ENCODE measurements around the gene GPC3. TPM values are rescaled to one million over a fixed set of nuclear protein-coding genes. Genes with fewer than 3 reads are reported as not detected.
"Not testable (repeated sequence)": the region's sequence is repeated elsewhere in the genome, so short reads cannot be mapped to it uniquely, and the experiment has no call there.

Gene GPC3
- total RNA-seq, 4 donors from 2014 or later, result 0.82 to 4.9 (median 1.8) TPM

GRCh38 chrX:133897593-133898163, 87.7 kb downstream of the GPC3 start:
- Histone ChIP-seq H3K27me3 (no peaks in the 10 kb centered on the region), H3K4me3 (no peak overlapping the region), H3K36me3 (no peaks in the 10 kb centered on the region), H3K9me3 (no peaks in the 10 kb centered on the region), H3K27ac (no peak overlapping the region), H3K4me1 (no peaks in the 10 kb centered on the region)
- TF ChIP-seq POLR2AphosphoS5 (IDR thresholded peaks at IDR 0.05) (no peak), EP300 (IDR thresholded peaks at IDR 0.05; ENCODE audit: low read depth) (no peak), POLR2A (IDR thresholded peaks at IDR 0.05) (no peak), CTCF (IDR thresholded peaks at IDR 0.05) (no peak)
- in situ Hi-C loops (cut with MboI; ENCODE audit: low pct_ligation_motif_present in 1 of 4, low pct_unique_long_range_greater_than_20kb in 1 of 4, low sequenced_read_pairs in 3 of 4), result no loop called here
- WGBS, 2 donors (ENCODE audit: low coverage in 1 of 2), result 69 to 80% methylated on average over 1 to 4 of the region's 4 CpGs
- DNase-seq, result no peak
- intact Hi-C loops (cut with DNase I; ENCODE audit: low total_unique reads), result no loop called here

- Histone ChIP-seq H3K27ac (no peak overlapping the region), H3K27me3 (no peaks in the 10 kb centered on the region), H3K4me3 (no peak overlapping the region), H3K36me3 (no peaks in the 10 kb centered on the region), H3K4me1 (no peaks in the 10 kb centered on the region), H3K9me3 (no peaks in the 10 kb centered on the region)
- TF ChIP-seq POLR2A (IDR thresholded peaks at IDR 0.05) (no peak), CTCF (IDR thresholded peaks at IDR 0.05) (no peak), EP300 (IDR thresholded peaks at IDR 0.05; ENCODE audit: low read depth) (no peak), POLR2AphosphoS5 (IDR thresholded peaks at IDR 0.05) (no peak)
- intact Hi-C loops (cut with DNase I; ENCODE audit: low total_unique reads), result loop anchor here (5.0 kb wide), 1 partner anchor 840 kb away; no protein-coding TSS in a partner anchor
- WGBS, 2 donors (ENCODE audit: low coverage in 1 of 2), result 66% methylated on average over 2 of the region's 2 CpGs; no CpG with 5 or more reads in 1 of the 2 donors
- no peak for DNase-seq
- in situ Hi-C loops (cut with MboI; ENCODE audit: low pct_ligation_motif_present in 1 of 4, low pct_unique_long_range_greater_than_20kb in 1 of 4, low sequenced_read_pairs in 3 of 4), result no loop called here
Measured at GRCh38 chrX:133892337-133892736, 93.1 kb downstream of the GPC3 start.

- Histone ChIP-seq H3K4me1 (no peaks in the 10 kb centered on the region), H3K4me3 (no peak overlapping the region), H3K27me3 (no peaks in the 10 kb centered on the region), H3K36me3 (no peaks in the 10 kb centered on the region), H3K27ac (no peak overlapping the region), H3K9me3 (no peaks in the 10 kb centered on the region)
- no peak for DNase-seq
- intact Hi-C loops (cut with DNase I; ENCODE audit: low total_unique reads) (no loop called here), in situ Hi-C loops (cut with MboI; ENCODE audit: low pct_ligation_motif_present in 1 of 4, low pct_unique_long_range_greater_than_20kb in 1 of 4, low sequenced_read_pairs in 3 of 4) (no loop called here)
- TF ChIP-seq EP300 (IDR thresholded peaks at IDR 0.05; ENCODE audit: low read depth) (no peak), POLR2A (IDR thresholded peaks at IDR 0.05) (no peak), POLR2AphosphoS5 (IDR thresholded peaks at IDR 0.05) (no peak), CTCF (IDR thresholded peaks at IDR 0.05) (no peak)
- 68% methylated on average over 1 of the region's 1 CpG; no CpG with 5 or more reads in 1 of the 2 donors for WGBS, 2 donors (ENCODE audit: low coverage in 1 of 2)
Measured at GRCh38 chrX:133888984-133889383, 96.4 kb downstream of the GPC3 start.

GRCh38 chrX:133888084-133888483, 97.3 kb downstream of the GPC3 start:
- H3K4me1 ChIP-seq; in situ Hi-C loops (cut with MboI; ENCODE audit: low pct_ligation_motif_present in 1 of 4, low pct_unique_long_range_greater_than_20kb in 1 of 4, low sequenced_read_pairs in 3 of 4); H3K27ac ChIP-seq; H3K27me3 ChIP-seq; H3K4me3 ChIP-seq; H3K9me3 ChIP-seq; H3K36me3 ChIP-seq; intact Hi-C loops (cut with DNase I; ENCODE audit: low total_unique reads); DNase-seq: not testable (repeated sequence)
- WGBS, 2 donors (ENCODE audit: low coverage in 1 of 2), result 68% methylated on average over 3 of the region's 3 CpGs; no CpG with 5 or more reads in 1 of the 2 donors
